ENCODE data around the gene PHB1. TPM values are rescaled to one million over a fixed set of nuclear protein-coding genes. Genes with fewer than 3 reads are reported as not detected.

PHB1 gene
- total RNA-seq, 1 experiment from 2014 or later: 367 TPM

DNA sequence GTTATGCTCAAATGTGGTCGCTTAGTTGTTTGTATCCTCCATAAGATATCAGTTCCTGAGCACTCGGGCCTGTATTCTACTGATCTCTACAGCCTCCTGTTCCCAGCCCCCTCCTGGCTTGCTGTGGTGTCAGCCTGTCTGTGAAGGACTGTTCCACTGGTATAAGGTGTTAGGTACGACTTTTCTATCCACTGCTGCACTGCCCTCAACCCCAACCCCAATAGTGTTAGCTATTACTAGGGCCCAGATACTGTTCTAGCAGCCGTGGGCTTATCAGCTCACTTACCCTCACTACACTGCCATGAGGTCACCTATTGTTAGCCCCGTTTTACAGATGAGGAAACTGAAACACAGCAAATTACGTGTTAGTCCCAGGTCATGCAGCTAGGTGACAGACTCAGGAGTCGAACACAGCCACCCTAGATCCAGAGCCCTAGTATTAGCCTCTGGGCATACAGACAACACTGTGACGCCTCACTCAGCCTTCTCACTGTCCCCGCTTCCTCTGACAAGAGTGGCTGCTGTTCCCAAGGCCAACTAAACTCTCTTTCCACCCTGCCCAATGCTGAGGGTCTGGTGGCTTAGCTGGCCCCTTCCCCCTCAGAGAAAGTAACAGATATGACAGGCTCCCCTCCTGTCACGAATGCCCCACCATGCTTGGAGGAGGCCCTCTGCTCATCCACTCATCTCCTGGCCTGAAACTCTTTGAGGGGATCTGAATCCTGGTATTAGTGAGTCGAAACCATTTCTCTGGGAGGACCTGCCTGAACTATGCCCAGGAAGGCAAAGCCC lies 27.0 kb downstream of the PHB1 start:
- BruUV-seq (replicated peaks): no TSS peak
- ATAC-seq (peak; percentile 32; the same call in 1 of the 2 replicates), DNase-seq (ENCODE audit: low read depth, low spot score) (no peak)
- in situ Hi-C loops (cut with HindIII; ENCODE audit: low pct_unique_long_range_greater_than_20kb, low sequenced_read_pairs): loop anchor here (5.0 kb wide), 1 partner anchor 95 kb away; no protein-coding TSS in a partner anchor
- H3K36me3 ChIP-seq (ENCODE audit: control insufficient read depth, insufficient read depth, low read length): no peaks in the 10 kb centered on the region
- no peaks in the 10 kb centered on the region for H3K27me3 ChIP-seq (ENCODE audit: control insufficient read depth, insufficient read depth, low read length)
- no peaks in the 10 kb centered on the region for H3K9me3 ChIP-seq (ENCODE audit: control insufficient read depth, insufficient read depth, low read depth, low read length)
- H3K27ac ChIP-seq (ENCODE audit: low read length): no peak overlapping the region
- peaks cover 7% of the 10 kb centered on the region; the same call in 1 of the 2 replicates for H3K4me1 ChIP-seq (ENCODE audit: control insufficient read depth, insufficient read depth, low read length)
- H3K4me3 ChIP-seq (ENCODE audit: low read depth in 2 of 2, low read length in 2 of 2): no peak overlapping the region
- CTCF ChIA-PET: no interaction called here
- intact Hi-C loops (cut with micrococcal nuclease; ENCODE audit: unreplicated experiment): no loop called here
- POLR2A ChIA-PET: no interaction called here
- no peak for TF ChIP-seq POLR2AphosphoS5 (IDR thresholded peaks at IDR 0.05; ENCODE audit: low read depth, low read length)

DNA sequence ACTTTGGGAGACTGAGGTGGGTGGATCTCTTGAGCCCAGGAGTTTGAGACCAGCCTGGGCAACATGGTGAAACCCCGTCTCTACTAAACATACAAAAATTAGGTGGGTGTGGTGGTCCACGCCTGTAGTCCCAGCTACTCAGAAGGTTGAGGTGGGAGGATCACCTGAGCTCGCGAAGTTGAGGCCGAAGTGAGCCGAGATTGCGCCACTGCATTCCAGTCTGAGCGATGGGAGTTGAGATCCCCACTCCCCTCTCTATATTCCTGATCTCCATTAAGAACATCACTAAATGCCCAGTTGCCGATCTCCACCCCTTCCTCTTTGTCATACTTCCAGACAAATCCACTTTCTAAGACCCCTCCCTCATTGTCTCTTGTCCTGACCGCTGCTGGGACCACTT lies 28.3 kb downstream of the PHB1 start:
- Histone ChIP-seq H3K27me3 (ENCODE audit: control insufficient read depth, insufficient read depth, low read length) (no peaks in the 10 kb centered on the region), H3K4me1 (ENCODE audit: control insufficient read depth, insufficient read depth, low read length) (peaks cover 7% of the 10 kb centered on the region; the same call in 1 of the 2 replicates), H3K27ac (ENCODE audit: low read length) (no peak overlapping the region), H3K4me3 (ENCODE audit: low read depth in 2 of 2, low read length in 2 of 2) (no peak overlapping the region), H3K9me3 (ENCODE audit: control insufficient read depth, insufficient read depth, low read depth, low read length) (no peaks in the 10 kb centered on the region), H3K36me3 (ENCODE audit: control insufficient read depth, insufficient read depth, low read length) (no peaks in the 10 kb centered on the region)
- POLR2A ChIA-PET: no interaction called here
- TF ChIP-seq TCF7L2 (IDR thresholded peaks at IDR 0.05; ENCODE audit: low read depth, low read length) (no peak), POLR2AphosphoS5 (IDR thresholded peaks at IDR 0.05; ENCODE audit: low read depth, low read length) (no peak), SIN3A (IDR thresholded peaks at IDR 0.05; ENCODE audit: borderline replicate concordance, insufficient read depth, low read depth, low read length) (no peak), CTCF (IDR thresholded peaks at IDR 0.05) (no peak)
- TF ChIP-seq, protein P1, sequence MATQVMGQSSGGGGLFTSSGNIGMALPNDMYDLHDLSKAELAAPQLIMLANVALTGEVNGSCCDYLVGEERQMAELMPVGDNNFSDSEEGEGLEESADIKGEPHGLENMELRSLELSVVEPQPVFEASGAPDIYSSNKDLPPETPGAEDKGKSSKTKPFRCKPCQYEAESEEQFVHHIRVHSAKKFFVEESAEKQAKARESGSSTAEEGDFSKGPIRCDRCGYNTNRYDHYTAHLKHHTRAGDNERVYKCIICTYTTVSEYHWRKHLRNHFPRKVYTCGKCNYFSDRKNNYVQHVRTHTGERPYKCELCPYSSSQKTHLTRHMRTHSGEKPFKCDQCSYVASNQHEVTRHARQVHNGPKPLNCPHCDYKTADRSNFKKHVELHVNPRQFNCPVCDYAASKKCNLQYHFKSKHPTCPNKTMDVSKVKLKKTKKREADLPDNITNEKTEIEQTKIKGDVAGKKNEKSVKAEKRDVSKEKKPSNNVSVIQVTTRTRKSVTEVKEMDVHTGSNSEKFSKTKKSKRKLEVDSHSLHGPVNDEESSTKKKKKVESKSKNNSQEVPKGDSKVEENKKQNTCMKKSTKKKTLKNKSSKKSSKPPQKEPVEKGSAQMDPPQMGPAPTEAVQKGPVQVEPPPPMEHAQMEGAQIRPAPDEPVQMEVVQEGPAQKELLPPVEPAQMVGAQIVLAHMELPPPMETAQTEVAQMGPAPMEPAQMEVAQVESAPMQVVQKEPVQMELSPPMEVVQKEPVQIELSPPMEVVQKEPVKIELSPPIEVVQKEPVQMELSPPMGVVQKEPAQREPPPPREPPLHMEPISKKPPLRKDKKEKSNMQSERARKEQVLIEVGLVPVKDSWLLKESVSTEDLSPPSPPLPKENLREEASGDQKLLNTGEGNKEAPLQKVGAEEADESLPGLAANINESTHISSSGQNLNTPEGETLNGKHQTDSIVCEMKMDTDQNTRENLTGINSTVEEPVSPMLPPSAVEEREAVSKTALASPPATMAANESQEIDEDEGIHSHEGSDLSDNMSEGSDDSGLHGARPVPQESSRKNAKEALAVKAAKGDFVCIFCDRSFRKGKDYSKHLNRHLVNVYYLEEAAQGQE (IDR thresholded peaks at IDR 0.05; ENCODE audit: insufficient read depth in 1 of 2, low read depth in 2 of 2, low read length in 1 of 2): no peak
- no TSS peak for BruUV-seq (replicated peaks)
- intact Hi-C loops (cut with micrococcal nuclease; ENCODE audit: unreplicated experiment): no loop called here
- no peak for DNase-seq (ENCODE audit: low read depth, low spot score)
- in situ Hi-C loops (cut with HindIII; ENCODE audit: low pct_unique_long_range_greater_than_20kb, low sequenced_read_pairs): loop anchor here (5.0 kb wide), 1 partner anchor 94 kb away; no protein-coding TSS in a partner anchor
- CTCF ChIA-PET: no interaction called here
- ATAC-seq: no peak

DNA sequence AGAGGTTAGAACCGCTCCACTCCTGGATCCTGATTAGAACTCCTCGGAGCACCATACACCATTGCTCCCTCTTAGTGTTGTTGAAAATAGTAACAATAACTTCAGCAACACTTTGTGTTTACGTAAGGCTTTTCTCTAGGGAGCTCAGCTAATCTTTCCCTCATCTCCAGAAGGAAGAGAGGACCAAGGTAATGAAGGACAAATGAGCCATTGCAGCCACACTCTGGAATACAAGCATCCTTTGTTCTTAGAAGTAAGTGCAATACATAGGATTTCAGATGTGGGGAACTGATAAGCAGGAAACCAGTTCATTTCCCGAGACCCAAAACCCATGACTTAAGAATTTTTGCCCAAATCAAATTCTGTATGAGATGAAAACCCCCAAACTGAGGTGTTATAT lies 29.7 kb downstream of the PHB1 start:
- Histone ChIP-seq H3K27ac (ENCODE audit: low read length) (no peak overlapping the region), H3K4me3 (ENCODE audit: low read depth in 2 of 2, low read length in 2 of 2) (no peak overlapping the region), H3K36me3 (ENCODE audit: control insufficient read depth, insufficient read depth, low read length) (no peaks in the 10 kb centered on the region), H3K9me3 (ENCODE audit: control insufficient read depth, insufficient read depth, low read depth, low read length) (no peaks in the 10 kb centered on the region), H3K4me1 (ENCODE audit: control insufficient read depth, insufficient read depth, low read length) (no peaks in the 10 kb centered on the region), H3K27me3 (ENCODE audit: control insufficient read depth, insufficient read depth, low read length) (no peaks in the 10 kb centered on the region)
- intact Hi-C loops (cut with micrococcal nuclease; ENCODE audit: unreplicated experiment): no loop called here
- DNase-seq (ENCODE audit: low read depth, low spot score): no peak
- ChIA-PET POLR2A (no interaction called here), CTCF (no interaction called here)
- BruUV-seq (replicated peaks): no TSS peak
- no peak for TF ChIP-seq SIN3A (IDR thresholded peaks at IDR 0.05; ENCODE audit: borderline replicate concordance, insufficient read depth, low read depth, low read length)
- TF ChIP-seq CTCF (IDR thresholded peaks at IDR 0.05): no peak
- TF ChIP-seq POLR2AphosphoS5 (IDR thresholded peaks at IDR 0.05; ENCODE audit: low read depth, low read length): no peak
- TF ChIP-seq, protein P1 (IDR thresholded peaks at IDR 0.05; ENCODE audit: insufficient read depth in 1 of 2, low read depth in 2 of 2, low read length in 1 of 2): no peak
- no peak for TF ChIP-seq TCF7L2 (IDR thresholded peaks at IDR 0.05; ENCODE audit: low read depth, low read length)
- in situ Hi-C loops (cut with HindIII; ENCODE audit: low pct_unique_long_range_greater_than_20kb, low sequenced_read_pairs): loop anchor here (5.0 kb wide), 1 partner anchor 93 kb away; no protein-coding TSS in a partner anchor
- ATAC-seq: no peak
